Suprapubic skin (tissue), 3 donors: ENCODE measurements around the gene ERC2.

Experiments used
- CTCF ChIP-seq, 2 donors: fragments of 200-600 bp in 1 of 2; fragments of 450-650 bp in 1 of 2; sonication (generic) in 1 of 2; IDR thresholded peaks; one replicate each; pipeline ENCODE4 v1.5.1; 2016 to 2019; ENCODE audit warnings: antibody characterized with exemption in 2 of 2, mild to moderate bottlenecking in 1 of 2, moderate library complexity in 1 of 2
- EP300 ChIP-seq: sonication (generic); formaldehyde crosslinking; IDR thresholded peaks from one replicate; pipeline ENCODE4 v1.6.1; 2017; ENCODE audit warnings: antibody characterized with exemption
- POLR2A ChIP-seq, 2 donors: fragments of 450-650 bp; IDR thresholded peaks; one replicate each; pipeline ENCODE4 v1.6.1; 2017; ENCODE audit warnings: antibody characterized with exemption in 2 of 2, mild to moderate bottlenecking in 2 of 2, moderate library complexity in 2 of 2

- TF ChIP-seq CTCF (IDR thresholded peaks at IDR 0.05): no peak
- TF ChIP-seq POLR2A (IDR thresholded peaks at IDR 0.05): no peak
- TF ChIP-seq EP300: no peak
Measured at GRCh38 chr3:56187051-56187450, 281.2 kb downstream of the ERC2 start.
